ENCODE data around the gene CARMIL3.
"Not testable (repeated sequence)": the region's sequence is repeated elsewhere in the genome, so short reads cannot be mapped to it uniquely, and the experiment has no call there.

Gene CARMIL3

DNA sequence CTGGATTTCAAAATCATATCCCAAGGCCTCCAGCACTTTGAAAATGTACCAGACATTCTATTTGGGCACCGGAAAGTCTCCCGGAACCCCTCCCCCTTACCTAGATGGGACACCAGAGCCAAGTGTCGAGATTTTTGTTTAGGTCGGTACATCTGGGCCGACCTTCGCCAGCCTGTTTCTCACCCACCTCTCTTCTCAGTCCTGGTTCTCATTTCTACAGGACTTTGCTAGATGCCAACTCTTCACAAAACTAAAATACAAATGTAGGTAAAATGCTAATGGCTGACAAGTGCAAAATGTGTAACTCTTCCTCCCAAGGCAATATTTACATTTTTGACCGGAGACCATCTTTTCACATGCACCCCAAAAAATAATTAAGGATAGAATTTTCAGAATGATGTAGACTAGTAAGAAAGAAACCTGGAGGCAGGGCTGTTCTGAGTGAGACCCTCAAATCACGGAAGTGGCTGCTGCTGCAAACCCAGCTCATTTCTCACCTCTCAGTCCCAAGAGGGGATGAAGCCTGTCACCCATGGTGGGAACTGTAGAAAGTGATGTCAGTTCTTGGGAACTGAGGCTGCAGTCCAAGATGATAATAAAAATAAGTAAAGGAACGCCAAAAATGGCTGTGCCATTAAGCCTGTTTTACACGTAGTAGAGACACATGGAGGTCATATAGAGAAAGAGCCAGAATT, 14.7 kb upstream of the CARMIL3 start:
- not testable (repeated sequence) for DNase-seq (ENCODE audit: low read depth, low spot score)

- DNase-seq (ENCODE audit: low read depth, low spot score): no peak
Observed at GRCh38 chr14:24037658-24038037, 14.2 kb upstream of the CARMIL3 start.

GRCh38 chr14:24038686-24039085, 13.1 kb upstream of the CARMIL3 start:
- no peak for DNase-seq (ENCODE audit: low read depth, low spot score)

DNA sequence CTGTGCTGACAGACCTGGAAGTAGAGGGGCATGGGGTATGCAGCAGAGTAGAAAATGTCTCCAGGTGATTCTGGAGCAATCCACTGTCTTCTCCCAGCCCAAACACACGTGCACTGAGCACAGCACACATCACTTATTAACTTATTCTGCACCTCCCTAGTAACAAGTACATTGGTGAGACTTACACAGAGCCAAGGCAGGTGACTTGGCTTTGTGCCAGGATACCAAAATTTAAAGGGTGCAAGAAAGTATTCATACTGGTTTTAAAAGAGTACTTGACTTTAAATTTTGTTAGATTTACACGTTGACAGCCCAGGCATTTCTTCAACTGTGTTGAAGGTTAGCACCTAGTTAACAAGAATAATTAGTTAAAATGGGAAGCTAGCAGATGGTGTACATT, 11.1 kb upstream of the CARMIL3 start:
- no peak for DNase-seq (ENCODE audit: low read depth, low spot score)

DNA sequence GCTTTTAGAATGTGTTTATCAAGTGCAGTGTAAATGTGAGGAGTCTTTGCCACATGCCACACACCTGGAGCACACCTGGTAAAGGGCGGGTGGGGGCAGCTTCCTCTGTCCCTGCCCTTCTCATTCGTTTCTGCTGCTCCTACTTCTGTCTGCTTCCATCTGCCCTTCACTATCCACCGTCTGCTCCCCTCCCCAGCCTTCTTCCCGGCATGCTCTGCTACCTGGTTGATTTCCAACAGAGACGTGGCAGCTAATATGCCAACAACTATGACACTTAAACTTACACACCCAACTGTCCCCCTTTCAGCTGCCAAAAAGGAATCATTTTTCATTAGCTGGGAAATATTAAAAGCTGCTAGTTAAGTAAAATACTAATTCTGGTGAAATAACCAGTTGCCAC, 9.1 kb upstream of the CARMIL3 start:
- DNase-seq (ENCODE audit: low read depth, low spot score): no peak

GRCh38 chr14:24049002-24049401, 2.8 kb upstream of the CARMIL3 start:
- not testable (repeated sequence) for DNase-seq (ENCODE audit: low read depth, low spot score)

GRCh38 chr14:24050753-24051152, 1.1 kb upstream of the CARMIL3 start:
- not testable (repeated sequence) for DNase-seq (ENCODE audit: low read depth, low spot score)

GRCh38 chr14:24051176-24051788, 527 bp upstream of the CARMIL3 start:
- no peak for DNase-seq (ENCODE audit: low read depth, low spot score)

DNA sequence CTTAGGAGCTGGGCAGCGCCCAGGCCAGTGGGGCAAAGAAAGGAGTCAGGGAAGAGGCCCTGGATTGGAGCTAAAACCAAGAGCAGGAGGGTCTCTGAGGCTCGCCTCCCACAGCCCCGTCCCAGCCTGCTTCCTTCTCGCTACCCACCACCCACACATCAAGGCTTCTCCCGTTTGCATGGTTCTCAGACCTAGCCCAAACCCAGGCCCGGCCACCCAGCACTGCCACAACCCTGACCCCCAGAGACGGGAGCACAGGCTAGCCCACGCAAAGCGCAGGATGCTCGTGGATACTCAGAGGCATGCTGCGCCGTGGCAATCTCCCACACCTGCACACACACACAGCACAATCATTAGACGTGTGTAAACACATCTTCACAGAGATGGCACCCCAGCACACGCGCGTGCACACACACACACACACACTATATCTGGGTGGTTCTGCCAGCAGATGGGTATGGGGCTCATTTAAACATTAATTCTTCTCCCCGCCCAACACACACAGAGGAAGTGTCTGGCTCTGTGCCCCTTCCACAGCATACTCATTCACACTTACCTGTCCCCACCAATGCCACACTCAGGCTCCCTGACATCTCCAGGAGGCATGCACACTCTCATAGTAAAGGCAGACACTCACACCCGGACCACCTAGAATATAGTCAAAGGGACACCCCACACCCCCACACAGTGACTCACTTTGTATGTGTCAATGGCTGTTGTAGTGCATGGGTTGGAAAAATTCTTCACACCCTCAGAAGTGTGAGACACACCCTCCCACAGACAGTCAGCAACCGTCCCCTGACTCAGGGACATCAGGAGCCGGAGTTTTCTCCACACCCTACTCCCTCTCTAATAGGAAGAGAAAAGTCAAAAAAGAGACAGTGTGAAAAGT, 1.1 kb downstream of the CARMIL3 start:
- no peak for DNase-seq (ENCODE audit: low read depth, low spot score)

GRCh38 chr14:24053548-24054323, 1.9 kb downstream of the CARMIL3 start:
- no peak for DNase-seq (ENCODE audit: low read depth, low spot score)

DNA sequence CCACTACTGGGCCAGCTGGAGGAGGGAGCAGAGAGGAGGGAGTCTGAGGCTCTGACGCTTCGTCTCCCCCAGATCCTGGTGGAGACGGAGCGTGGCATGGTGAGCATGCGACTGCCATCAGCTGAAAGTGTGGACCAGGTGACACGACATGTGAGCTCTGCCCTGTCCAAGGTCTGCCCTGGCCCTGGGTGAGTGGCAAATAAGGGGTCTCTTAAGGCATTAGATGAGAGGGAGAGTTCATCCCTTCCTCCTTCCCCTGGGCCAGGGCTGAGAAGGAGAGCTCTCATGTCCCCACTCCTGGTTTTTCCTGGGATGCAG, 2.5 kb downstream of the CARMIL3 start:
- no peak for DNase-seq (ENCODE audit: low read depth, low spot score)

- no peak for DNase-seq (ENCODE audit: low read depth, low spot score)
Observed at GRCh38 chr14:24054646-24055045, 2.8 kb downstream of the CARMIL3 start.

DNA sequence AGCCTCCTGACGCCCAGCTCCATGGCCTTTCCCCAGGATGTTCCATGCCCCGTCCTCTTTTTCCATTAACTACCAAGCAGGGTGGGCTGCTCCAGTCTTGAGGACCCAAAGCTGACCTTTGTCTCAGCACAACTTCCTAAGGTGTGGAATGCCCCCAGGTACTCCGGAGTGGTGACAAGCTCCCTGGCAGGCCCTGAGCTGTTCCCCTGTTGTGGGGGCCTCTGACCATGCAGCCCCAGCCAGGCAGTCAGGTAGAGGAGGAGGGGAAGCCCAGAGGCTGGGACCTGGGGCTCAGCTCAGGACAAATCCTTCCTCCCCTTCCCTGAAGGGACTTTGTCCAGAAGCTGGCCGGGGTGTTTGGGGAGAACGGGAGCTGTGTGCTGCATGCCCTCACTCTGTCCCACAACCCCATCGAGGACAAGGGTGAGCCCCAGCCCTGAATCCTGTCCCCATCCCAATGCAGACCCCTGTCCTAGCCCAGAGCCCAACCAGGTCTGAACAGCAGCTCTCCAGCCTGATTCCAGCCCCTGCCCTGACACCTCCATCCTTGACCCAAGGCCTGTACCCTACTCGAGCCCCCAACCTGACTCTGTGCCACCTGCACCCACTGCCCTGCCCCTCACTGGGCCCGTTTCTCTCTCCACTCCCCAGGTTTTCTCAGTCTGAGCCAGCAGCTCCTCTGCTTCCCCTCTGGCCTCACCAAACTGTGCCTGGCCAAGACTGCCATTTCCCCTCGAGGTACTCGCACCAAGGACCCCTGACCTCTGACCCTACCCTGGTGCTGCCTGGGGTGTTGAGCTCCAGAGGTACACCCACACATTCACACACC, 4.4 kb downstream of the CARMIL3 start:
- DNase-seq (ENCODE audit: low read depth, low spot score): no peak

DNA sequence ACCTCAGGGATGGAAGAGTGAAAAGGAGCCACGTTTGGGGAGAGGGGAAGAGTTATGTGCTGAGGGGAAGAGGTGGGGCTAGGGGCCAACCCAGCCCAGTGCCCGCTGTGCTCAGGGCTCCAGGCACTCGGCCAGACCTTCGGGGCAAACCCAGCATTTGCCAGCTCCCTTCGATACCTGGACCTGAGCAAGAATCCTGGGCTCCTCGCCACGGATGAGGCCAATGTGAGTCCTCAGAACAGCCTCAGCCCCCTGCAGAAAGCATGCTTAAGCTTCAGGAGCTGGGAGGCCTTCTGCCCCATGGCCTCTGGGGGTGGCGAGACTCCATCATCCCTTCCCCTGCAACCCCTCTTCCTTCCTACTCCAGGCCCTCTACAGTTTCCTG, 5.0 kb downstream of the CARMIL3 start:
- no peak for DNase-seq (ENCODE audit: low read depth, low spot score)

DNA sequence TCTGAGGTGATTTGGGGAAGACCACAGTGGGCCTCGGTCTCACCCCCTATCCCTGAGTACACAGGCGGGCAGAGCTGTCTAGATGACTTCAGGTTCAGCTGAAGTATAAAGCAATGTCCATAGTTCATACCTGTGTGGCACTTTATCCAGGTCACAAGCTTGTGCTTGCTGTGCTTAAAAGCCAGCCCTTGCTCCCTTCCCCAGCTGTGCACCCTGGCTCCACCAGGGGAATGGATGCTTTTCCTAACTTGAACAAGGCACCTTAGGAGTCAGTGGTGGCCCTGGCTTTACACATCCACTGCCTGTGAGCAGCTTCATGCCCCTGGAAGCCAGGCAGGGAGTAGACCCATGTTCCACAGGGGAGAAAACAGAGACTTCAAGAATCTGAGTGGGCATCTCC, 5.5 kb downstream of the CARMIL3 start:
- DNase-seq (ENCODE audit: low read depth, low spot score): no peak

DNA sequence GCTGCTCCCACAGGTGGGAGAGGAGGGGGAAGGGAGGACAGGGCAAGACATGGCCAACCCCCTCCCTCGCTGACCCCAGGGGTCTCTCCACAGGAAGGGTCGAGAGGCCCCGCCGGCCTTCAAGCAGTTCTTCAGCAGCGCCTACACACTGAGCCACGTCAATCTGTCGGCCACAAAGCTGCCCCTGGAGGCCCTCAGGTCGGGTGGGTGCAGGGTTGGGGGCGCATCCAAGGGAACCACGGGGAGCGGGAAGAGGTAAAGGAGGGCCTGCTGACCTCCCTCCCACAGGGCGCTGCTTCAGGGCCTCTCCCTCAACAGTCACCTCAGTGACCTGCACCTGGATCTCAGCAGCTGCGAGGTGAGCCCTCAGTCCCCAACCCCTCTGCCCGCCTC, 6.1 kb downstream of the CARMIL3 start:
- DNase-seq (ENCODE audit: low read depth, low spot score): no peak

DNA sequence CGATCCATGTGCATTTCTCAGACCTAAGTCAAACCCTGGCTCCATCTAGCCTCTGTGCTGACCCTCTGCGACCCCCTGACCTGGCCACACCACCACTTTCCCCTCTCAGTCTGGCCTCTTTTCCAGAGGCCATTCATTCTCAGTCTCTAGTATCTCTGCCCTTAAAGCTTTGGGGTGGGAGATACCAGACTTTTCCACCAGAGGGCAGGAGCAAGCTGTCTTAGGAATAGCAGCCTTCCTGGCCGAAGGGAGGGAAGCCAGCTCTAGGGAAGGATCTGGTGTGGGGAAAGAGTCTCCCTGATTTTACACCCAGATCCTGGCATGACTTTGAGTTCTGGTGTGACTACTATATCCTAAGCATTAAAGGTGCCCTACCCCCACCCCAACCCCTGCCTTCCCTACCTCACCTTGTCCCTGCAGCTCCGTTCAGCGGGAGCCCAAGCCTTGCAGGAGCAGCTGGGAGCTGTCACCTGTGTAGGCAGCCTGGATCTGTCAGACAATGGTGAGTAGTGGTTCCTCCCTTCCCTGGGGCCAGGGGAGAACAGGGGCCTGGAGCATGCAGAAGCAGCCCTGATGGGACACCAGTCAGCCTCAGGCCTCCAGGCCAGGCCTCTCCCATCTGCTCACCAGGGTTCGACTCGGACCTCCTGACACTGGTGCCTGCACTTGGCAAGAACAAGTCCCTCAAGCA, 6.6 kb downstream of the CARMIL3 start:
- no peak for DNase-seq (ENCODE audit: low read depth, low spot score)

DNA sequence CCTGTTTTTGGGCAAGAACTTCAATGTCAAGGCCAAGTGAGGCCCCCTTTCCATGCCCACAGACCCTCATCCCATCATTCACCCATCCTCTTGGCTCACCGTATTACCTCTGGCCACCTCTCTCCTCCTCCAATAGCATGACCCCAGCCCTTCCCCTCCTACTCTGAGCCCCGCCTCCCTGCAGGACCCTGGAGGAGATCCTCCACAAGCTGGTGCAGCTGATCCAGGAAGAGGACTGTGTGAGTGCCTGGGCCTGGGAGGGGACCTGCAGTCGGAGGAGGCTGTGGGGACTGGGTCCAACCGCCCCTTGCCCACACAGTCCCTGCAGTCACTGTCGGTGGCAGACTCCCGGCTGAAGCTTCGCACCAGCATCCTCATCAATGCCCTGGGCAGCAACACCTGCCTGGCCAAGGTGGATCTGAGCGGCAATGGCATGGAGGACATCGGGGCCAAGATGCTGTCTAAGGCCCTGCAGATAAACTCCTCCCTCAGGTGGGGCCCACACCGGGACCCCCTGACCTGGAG, 7.2 kb downstream of the CARMIL3 start:
- DNase-seq (ENCODE audit: low read depth, low spot score): no peak

DNA sequence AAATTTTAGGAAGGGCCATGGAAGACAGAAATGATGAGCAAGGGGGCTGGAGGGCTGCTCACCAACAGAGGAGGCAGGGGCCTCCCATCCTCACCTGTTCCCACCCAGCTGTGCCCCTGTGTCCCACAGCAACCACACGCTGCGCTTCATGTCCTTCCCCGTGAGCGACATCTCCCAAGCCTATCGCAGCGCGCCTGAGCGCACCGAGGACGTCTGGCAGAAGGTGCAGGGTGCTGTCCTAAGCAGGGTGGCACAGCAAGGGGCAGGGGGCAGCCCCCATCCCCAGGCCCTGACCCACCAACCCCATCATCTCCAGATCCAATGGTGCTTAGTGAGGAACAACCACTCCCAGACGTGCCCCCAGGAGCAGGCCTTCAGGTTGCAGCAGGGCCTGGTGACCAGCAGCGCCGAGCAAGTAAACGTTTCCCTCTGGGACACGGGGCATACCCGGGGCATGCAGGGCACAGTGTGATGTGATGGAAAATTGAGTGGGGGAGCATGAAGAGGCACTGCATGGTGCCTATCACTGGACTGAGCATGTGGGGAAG, 8.1 kb downstream of the CARMIL3 start:
- no peak for DNase-seq (ENCODE audit: low read depth, low spot score)

GRCh38 chr14:24060443-24060842, 8.6 kb downstream of the CARMIL3 start:
- no peak for DNase-seq (ENCODE audit: low read depth, low spot score)
